Myocyte (in vitro differentiated cells): Measurements from ENCODE around the gene RPP30. TPM values are rescaled to one million over a fixed set of nuclear protein-coding genes. Genes with fewer than 3 reads are reported as not detected.

Experiments
- DNase-seq: peaks from one replicate; pipeline ENCODE4 v3.0.0-alpha.2; 2012; ENCODE audit warnings: low read depth
- polyA plus RNA-seq: library from polyadenylated mRNA; unstranded; fragments of >200 nt; gene quantifications from one replicate; pipeline ENCODE4 v1.2.1, GENCODE V29; 2012; ENCODE audit warnings: missing spikeins
- total RNA-seq: library from RNA; depleted of rRNA; stranded (reverse); fragments of >200 nt; gene quantifications from 2 replicates; pipeline ENCODE4 v1.2.3, GENCODE V29; 2014

The RPP30 gene
- 30.9 and 44.1 TPM in 2 replicates for total RNA-seq
- polyA plus RNA-seq = 28.6 TPM

GRCh38 chr10:90871766-90872647 is at the start of gene RPP30:
TSS of gene RPP30 (plus strand) at chr10:90871974. CDS start at chr10:90871987, 13 bp downstream.
- peak; percentile 84 for DNase-seq

- DNase-seq = no peak
Measured at GRCh38 chr10:90822508-90822907, 49.3 kb upstream of the RPP30 start.

- DNase-seq = no peak
Measured at GRCh38 chr10:90832111-90832510, 39.7 kb upstream of the RPP30 start.

GRCh38 chr10:90834326-90834725 is 37.4 kb upstream of the RPP30 start:
- DNase-seq = peak; percentile 29

- no peak for DNase-seq
Measured at GRCh38 chr10:90837486-90837885, 34.3 kb upstream of the RPP30 start.

- no peak for DNase-seq
Measured at GRCh38 chr10:90842725-90843124, 29.0 kb upstream of the RPP30 start.

- DNase-seq = peak; percentile 58
Measured at GRCh38 chr10:90845726-90846125, 26.0 kb upstream of the RPP30 start.

- peak; percentile 53 for DNase-seq
Measured at GRCh38 chr10:90846746-90847145, 25.0 kb upstream of the RPP30 start.

GRCh38 chr10:90847436-90847835 is 24.3 kb upstream of the RPP30 start:
- peak; percentile 65 for DNase-seq

- peak; percentile 74 for DNase-seq
Measured at GRCh38 chr10:90849956-90850749, 21.6 kb upstream of the RPP30 start.

GRCh38 chr10:90855126-90855525 is 16.6 kb upstream of the RPP30 start:
- DNase-seq = no peak

GRCh38 chr10:90856261-90856660 is 15.5 kb upstream of the RPP30 start:
- peak; percentile 39 for DNase-seq

- no peak for DNase-seq
Measured at GRCh38 chr10:90856964-90857634, 14.7 kb upstream of the RPP30 start.

- DNase-seq = peak; percentile 76
Measured at GRCh38 chr10:90857635-90858460, 13.9 kb upstream of the RPP30 start, which contains the start of gene HTR7. TSS of gene HTR7 (minus strand) at chr10:90858039. CDS start at chr10:90857671, 368 bp downstream.

GRCh38 chr10:90858461-90858968 is 13.3 kb upstream of the RPP30 start:
- DNase-seq = no peak

- no peak for DNase-seq
Measured at GRCh38 chr10:90859321-90859751, 12.4 kb upstream of the RPP30 start.

- no peak for DNase-seq
Measured at GRCh38 chr10:90860790-90861189, 11.0 kb upstream of the RPP30 start.

- DNase-seq = peak; percentile 54
Measured at GRCh38 chr10:90862908-90863514, 8.8 kb upstream of the RPP30 start.

- no peak for DNase-seq
Measured at GRCh38 chr10:90865401-90865800, 6.4 kb upstream of the RPP30 start.
